Measurements from ENCODE around the gene BMX.

BMX gene

DNA sequence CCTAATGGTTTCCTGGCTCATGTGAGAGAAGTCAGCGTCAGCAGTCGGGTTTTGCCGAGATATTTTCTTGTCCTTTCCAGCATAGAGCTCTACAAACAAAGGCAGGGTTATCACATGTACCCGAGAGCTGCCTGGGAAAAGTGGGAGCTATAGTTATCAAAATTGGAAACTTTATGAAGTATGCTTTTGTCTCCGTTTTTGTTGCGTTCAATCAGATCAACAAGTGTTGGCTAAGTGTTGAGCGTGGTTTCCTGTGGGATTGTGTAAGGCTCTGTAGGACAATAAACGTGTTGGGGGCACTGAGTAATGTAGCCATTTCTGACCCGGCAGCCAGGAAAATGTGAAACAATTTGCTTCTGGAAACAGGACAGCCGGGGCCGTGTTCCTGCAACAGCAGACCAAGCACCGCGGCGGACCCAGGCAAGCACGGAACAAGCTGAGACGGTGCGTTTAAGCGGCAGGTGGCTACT, at the start of gene BMX:
TSS of gene BMX (plus strand) at position 311 of the 470 bp plus-strand sequence. CDS start 7,547 bp downstream, outside the sequence.
- H3K36me3 ChIP-seq (ENCODE audit: control insufficient read depth, insufficient read depth, low read length), result no peaks in the 10 kb centered on the region
- no peaks in the 10 kb centered on the region for H3K9me3 ChIP-seq (ENCODE audit: control insufficient read depth, low read length)
- no peak within 1 kb of the TSS for H3K4me3 ChIP-seq (ENCODE audit: low read length)
- no peaks in the 10 kb centered on the region for H3K27me3 ChIP-seq (ENCODE audit: control insufficient read depth, insufficient read depth, low read length)
- no peak within 1 kb of the TSS for H3K9ac ChIP-seq (ENCODE audit: low read length)
- peaks cover 5% of the 10 kb centered on the region for H3K4me1 ChIP-seq (ENCODE audit: control insufficient read depth, insufficient read depth, low read length)

DNA sequence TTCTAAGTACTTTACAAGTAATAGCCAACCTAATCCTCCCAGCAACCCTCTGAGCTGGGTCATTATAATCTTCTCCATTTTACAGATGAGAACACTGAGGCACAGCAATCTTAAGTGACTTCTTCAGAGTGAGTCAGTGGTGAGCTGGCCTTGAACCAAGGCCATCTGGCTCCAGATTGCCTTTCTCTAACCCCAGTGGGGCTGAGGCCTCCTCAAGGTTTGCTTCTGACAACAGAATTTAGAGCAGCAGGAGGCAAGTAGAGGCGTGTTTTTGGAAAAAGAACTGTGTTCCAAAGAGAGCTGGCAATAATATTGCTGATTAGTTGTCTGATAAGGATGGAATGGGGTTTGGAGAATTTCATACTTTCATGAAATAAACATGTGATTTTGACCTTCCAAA, 48.7 kb upstream of the BMX start:
- Histone ChIP-seq H3K9ac (ENCODE audit: low read length) (no peak overlapping the region), H3K4me1 (ENCODE audit: control insufficient read depth, insufficient read depth, low read length) (no peaks in the 10 kb centered on the region), H3K4me3 (ENCODE audit: low read length) (no peak overlapping the region), H3K9me3 (ENCODE audit: control insufficient read depth, low read length) (no peaks in the 10 kb centered on the region), H3K36me3 (ENCODE audit: control insufficient read depth, insufficient read depth, low read length) (no peaks in the 10 kb centered on the region), H3K27me3 (ENCODE audit: control insufficient read depth, insufficient read depth, low read length) (no peaks in the 10 kb centered on the region)

GRCh38 chrX:15464704-15465103, 35.9 kb upstream of the BMX start:
- no peak overlapping the region for H3K4me3 ChIP-seq (ENCODE audit: low read length)
- no peaks in the 10 kb centered on the region for H3K4me1 ChIP-seq (ENCODE audit: control insufficient read depth, insufficient read depth, low read length)
- no peaks in the 10 kb centered on the region for H3K27me3 ChIP-seq (ENCODE audit: control insufficient read depth, insufficient read depth, low read length)
- no peak overlapping the region for H3K9ac ChIP-seq (ENCODE audit: low read length)
- H3K36me3 ChIP-seq (ENCODE audit: control insufficient read depth, insufficient read depth, low read length), result no peaks in the 10 kb centered on the region
- H3K9me3 ChIP-seq (ENCODE audit: control insufficient read depth, low read length), result no peaks in the 10 kb centered on the region

- Histone ChIP-seq H3K4me1 (ENCODE audit: control insufficient read depth, insufficient read depth, low read length) (no peaks in the 10 kb centered on the region), H3K27me3 (ENCODE audit: control insufficient read depth, insufficient read depth, low read length) (no peaks in the 10 kb centered on the region), H3K36me3 (ENCODE audit: control insufficient read depth, insufficient read depth, low read length) (no peaks in the 10 kb centered on the region), H3K9ac (ENCODE audit: low read length) (no peak overlapping the region), H3K9me3 (ENCODE audit: control insufficient read depth, low read length) (no peaks in the 10 kb centered on the region), H3K4me3 (ENCODE audit: low read length) (no peak overlapping the region)
These were observed 35.3 kb upstream of the BMX start for GRCh38 chrX:15465347-15465746.

DNA sequence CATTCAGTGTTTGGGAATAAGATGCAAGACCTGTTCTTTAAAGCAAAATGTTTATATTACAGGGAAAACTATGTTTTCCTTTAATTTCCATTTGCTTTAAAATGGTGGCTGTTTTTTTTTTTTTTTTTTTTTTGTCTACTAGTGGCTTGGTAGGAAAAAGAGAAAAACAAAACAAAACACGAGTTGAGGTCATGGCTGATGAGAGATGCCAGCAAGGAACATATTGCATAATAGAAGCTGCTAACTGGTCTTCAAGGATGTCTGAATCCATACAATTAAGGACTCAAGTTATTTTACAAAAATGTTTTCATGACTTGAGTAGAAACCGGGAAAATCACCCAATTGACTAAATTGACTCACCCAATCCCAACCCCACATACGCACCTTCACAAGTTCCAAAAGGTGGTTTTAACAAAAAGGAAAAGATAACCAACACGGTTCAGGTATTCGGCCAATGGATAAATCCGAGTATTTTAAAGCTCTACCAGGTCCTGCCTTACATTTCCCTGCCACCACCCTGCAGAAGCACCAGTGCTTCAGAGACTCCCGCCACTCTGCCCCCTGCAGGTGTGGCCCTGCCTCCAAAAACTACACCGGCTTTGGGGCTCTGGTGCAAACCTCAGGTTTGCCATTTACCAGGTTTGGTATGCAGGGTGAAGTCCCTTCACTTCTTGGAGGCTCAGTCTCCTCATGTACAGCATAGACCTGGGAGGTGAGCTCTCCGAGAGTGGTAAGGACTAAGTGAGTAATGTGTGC, 34.5 kb upstream of the BMX start:
- Histone ChIP-seq H3K36me3 (ENCODE audit: control insufficient read depth, insufficient read depth, low read length) (no peaks in the 10 kb centered on the region), H3K9ac (ENCODE audit: low read length) (no peak overlapping the region), H3K4me3 (ENCODE audit: low read length) (no peak overlapping the region), H3K4me1 (ENCODE audit: control insufficient read depth, insufficient read depth, low read length) (peaks cover under 1% of the 10 kb centered on the region), H3K27me3 (ENCODE audit: control insufficient read depth, insufficient read depth, low read length) (no peaks in the 10 kb centered on the region), H3K9me3 (ENCODE audit: control insufficient read depth, low read length) (no peaks in the 10 kb centered on the region)

GRCh38 chrX:15468036-15468435, 32.6 kb upstream of the BMX start:
- Histone ChIP-seq H3K9ac (ENCODE audit: low read length) (no peak overlapping the region), H3K27me3 (ENCODE audit: control insufficient read depth, insufficient read depth, low read length) (no peaks in the 10 kb centered on the region), H3K4me1 (ENCODE audit: control insufficient read depth, insufficient read depth, low read length) (peaks cover 8% of the 10 kb centered on the region), H3K4me3 (ENCODE audit: low read length) (no peak overlapping the region), H3K36me3 (ENCODE audit: control insufficient read depth, insufficient read depth, low read length) (no peaks in the 10 kb centered on the region), H3K9me3 (ENCODE audit: control insufficient read depth, low read length) (no peaks in the 10 kb centered on the region)

DNA sequence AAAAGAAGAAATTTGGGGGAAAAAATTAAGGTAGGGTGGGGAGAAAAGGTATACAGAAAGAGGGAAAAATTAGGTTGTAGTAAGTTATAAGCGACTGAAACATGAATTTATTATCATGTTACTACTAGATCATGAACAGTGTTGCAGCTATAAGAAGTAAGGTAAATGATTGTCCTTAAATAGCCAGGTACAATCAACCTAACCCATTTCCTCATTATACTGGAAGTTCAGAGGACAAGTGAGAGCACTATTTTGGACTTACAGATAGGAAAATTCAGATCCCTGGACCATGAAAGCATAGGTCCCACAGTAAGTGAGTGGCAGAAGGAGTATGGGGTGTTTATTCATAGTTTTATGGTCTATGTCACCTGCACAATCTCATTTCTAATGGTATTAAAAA, 31.0 kb upstream of the BMX start:
- H3K4me3 ChIP-seq (ENCODE audit: low read length), result no peak overlapping the region
- H3K9ac ChIP-seq (ENCODE audit: low read length), result no peak overlapping the region

DNA sequence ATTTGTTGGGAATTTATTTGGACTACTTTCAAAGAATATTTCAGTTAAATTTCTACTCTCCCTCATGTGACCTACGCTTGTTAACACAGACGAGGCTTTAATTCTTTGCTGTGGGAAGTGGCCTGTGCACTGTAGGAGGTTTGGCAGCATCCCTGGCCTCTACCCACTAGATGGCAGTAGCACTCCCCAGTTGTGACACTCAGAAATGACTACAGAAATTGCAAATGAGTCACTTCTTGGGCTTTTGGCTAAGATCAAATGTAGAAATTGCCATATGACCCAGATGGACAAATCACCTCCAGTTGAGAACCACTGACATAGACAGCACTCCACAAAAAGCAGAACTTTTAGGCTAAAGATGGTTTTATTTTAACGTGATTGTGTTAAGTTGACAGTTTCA, 29.6 kb upstream of the BMX start:
- Histone ChIP-seq H3K27me3 (ENCODE audit: control insufficient read depth, insufficient read depth, low read length) (no peaks in the 10 kb centered on the region), H3K9me3 (ENCODE audit: control insufficient read depth, low read length) (no peaks in the 10 kb centered on the region), H3K36me3 (ENCODE audit: control insufficient read depth, insufficient read depth, low read length) (no peaks in the 10 kb centered on the region), H3K4me3 (ENCODE audit: low read length) (no peak overlapping the region), H3K4me1 (ENCODE audit: control insufficient read depth, insufficient read depth, low read length) (peaks cover 12% of the 10 kb centered on the region), H3K9ac (ENCODE audit: low read length) (no peak overlapping the region)

More for the DNA sequence above, 31.0 kb upstream of the BMX start:
- H3K27me3 ChIP-seq (ENCODE audit: control insufficient read depth, insufficient read depth, low read length), result no peaks in the 10 kb centered on the region
- no peaks in the 10 kb centered on the region for H3K36me3 ChIP-seq (ENCODE audit: control insufficient read depth, insufficient read depth, low read length)
- H3K4me1 ChIP-seq (ENCODE audit: control insufficient read depth, insufficient read depth, low read length), result peaks cover 8% of the 10 kb centered on the region
- H3K9me3 ChIP-seq (ENCODE audit: control insufficient read depth, low read length), result no peaks in the 10 kb centered on the region

GRCh38 chrX:15472531-15472930, 28.1 kb upstream of the BMX start:
- Histone ChIP-seq H3K4me3 (ENCODE audit: low read length) (no peak overlapping the region), H3K4me1 (ENCODE audit: control insufficient read depth, insufficient read depth, low read length) (peaks cover 12% of the 10 kb centered on the region), H3K9ac (ENCODE audit: low read length) (no peak overlapping the region), H3K27me3 (ENCODE audit: control insufficient read depth, insufficient read depth, low read length) (no peaks in the 10 kb centered on the region), H3K36me3 (ENCODE audit: control insufficient read depth, insufficient read depth, low read length) (no peaks in the 10 kb centered on the region), H3K9me3 (ENCODE audit: control insufficient read depth, low read length) (no peaks in the 10 kb centered on the region)

- Histone ChIP-seq H3K4me1 (ENCODE audit: control insufficient read depth, insufficient read depth, low read length) (peaks cover 12% of the 10 kb centered on the region), H3K9me3 (ENCODE audit: control insufficient read depth, low read length) (no peaks in the 10 kb centered on the region), H3K4me3 (ENCODE audit: low read length) (no peak overlapping the region), H3K27me3 (ENCODE audit: control insufficient read depth, insufficient read depth, low read length) (no peaks in the 10 kb centered on the region), H3K9ac (ENCODE audit: low read length) (no peak overlapping the region), H3K36me3 (ENCODE audit: control insufficient read depth, insufficient read depth, low read length) (no peaks in the 10 kb centered on the region)
These were observed 26.6 kb upstream of the BMX start for GRCh38 chrX:15474028-15474427.

DNA sequence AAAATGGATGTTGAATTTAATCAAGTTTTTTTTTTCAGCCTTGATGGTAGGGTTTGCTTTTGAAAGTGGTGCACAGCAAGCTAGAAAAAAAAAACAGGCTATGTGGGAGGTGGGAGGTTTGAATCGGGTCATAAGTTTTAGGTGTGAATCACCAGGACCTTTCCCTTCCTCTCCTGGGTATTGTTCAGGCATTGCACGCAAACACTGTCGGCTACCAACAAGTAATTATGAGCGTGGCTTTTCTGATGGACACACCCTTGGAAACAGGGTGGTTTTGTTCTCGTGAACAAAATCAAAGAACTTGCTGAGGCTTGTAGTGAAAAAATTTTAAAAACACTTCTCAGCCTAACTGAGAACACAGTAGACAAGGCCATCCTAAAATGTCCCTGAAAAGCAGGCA, 25.6 kb upstream of the BMX start:
- Histone ChIP-seq H3K36me3 (ENCODE audit: control insufficient read depth, insufficient read depth, low read length) (no peaks in the 10 kb centered on the region), H3K9ac (ENCODE audit: low read length) (peak overlapping the region; percentile 51), H3K4me1 (ENCODE audit: control insufficient read depth, insufficient read depth, low read length) (peaks cover 12% of the 10 kb centered on the region), H3K9me3 (ENCODE audit: control insufficient read depth, low read length) (no peaks in the 10 kb centered on the region), H3K27me3 (ENCODE audit: control insufficient read depth, insufficient read depth, low read length) (no peaks in the 10 kb centered on the region), H3K4me3 (ENCODE audit: low read length) (no peak overlapping the region)

GRCh38 chrX:15475486-15475885, 25.1 kb upstream of the BMX start:
- Histone ChIP-seq H3K36me3 (ENCODE audit: control insufficient read depth, insufficient read depth, low read length) (no peaks in the 10 kb centered on the region), H3K4me1 (ENCODE audit: control insufficient read depth, insufficient read depth, low read length) (peaks cover 12% of the 10 kb centered on the region), H3K9me3 (ENCODE audit: control insufficient read depth, low read length) (no peaks in the 10 kb centered on the region), H3K9ac (ENCODE audit: low read length) (peak overlapping the region; percentile 51), H3K27me3 (ENCODE audit: control insufficient read depth, insufficient read depth, low read length) (no peaks in the 10 kb centered on the region), H3K4me3 (ENCODE audit: low read length) (no peak overlapping the region)
